AG04449 (cell line): ENCODE results near the gene CAPG.

Experiments
- CTCF ChIA-PET: fragments of 350-600 bp; formaldehyde crosslinking; extraction: SDS; loops from one replicate; lab custom pipeline; 2021; ENCODE audit warnings: antibody characterized with exemption; lab: Yijun Ruan, JAX
- POLR2A ChIA-PET: fragments of 400-600, 350-600 bp; formaldehyde crosslinking; extraction: SDS; loops from one replicate; lab custom pipeline; 2020; ENCODE audit warnings: antibody characterized with exemption, inconsistent platforms; lab: Yijun Ruan, JAX
- DNase-seq: peaks from one replicate; pipeline ENCODE4 v3.0.0-alpha.2; 2010; ENCODE audit warnings: low read depth, low spot score
- H3K4me3 ChIP-seq: 2 replicates; pipeline ENCODE4 v1.5.1; 2011; ENCODE audit warnings: low read depth, mild to moderate bottlenecking, control low read depth, low read length
- TF ChIP-seq, protein P1 (sequence below): IDR thresholded peaks from one replicate; pipeline ENCODE4 v1.5.1; 2011; ENCODE audit warnings: mild to moderate bottlenecking, moderate library complexity, low read length, control low read depth, inconsistent platforms; ENCODE audit not compliant: insufficient read depth; ENCODE audit errors: missing control alignments

Gene CAPG

DNA sequence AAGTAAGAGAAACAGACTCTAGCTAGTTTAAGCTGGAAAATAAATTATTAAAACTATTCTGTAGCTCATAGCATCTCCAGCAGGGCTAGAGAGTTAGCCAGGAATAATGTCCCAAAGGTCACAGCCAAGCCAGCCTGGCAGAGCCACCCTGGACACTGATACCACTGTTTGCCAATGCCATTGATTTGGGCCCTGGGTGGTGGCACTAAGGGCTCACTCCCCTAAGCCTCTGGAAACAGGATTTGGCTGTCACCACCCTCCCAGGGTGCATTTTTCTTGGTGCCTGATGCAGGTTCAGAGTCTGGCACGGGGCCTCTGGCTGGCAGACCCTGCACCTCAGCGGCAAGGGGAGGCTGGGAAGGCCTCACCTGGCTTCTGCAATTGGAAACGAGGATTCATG, 15.4 kb upstream of the CAPG start:
- ChIA-PET POLR2A (interaction anchor here (3.2 kb wide), 1 partner anchor 114 kb away, joined by 15 read pairs; the partner anchor contains the start of gene MAT2A), CTCF (interaction anchor here (1.2 to 34.9 kb wide), 2 partner anchors 9 to 122 kb away, joined by 3 to 922 read pairs; partner anchors contain the start of genes GGCX and MAT2A)
- no peak for DNase-seq
- TF ChIP-seq, protein P1, sequence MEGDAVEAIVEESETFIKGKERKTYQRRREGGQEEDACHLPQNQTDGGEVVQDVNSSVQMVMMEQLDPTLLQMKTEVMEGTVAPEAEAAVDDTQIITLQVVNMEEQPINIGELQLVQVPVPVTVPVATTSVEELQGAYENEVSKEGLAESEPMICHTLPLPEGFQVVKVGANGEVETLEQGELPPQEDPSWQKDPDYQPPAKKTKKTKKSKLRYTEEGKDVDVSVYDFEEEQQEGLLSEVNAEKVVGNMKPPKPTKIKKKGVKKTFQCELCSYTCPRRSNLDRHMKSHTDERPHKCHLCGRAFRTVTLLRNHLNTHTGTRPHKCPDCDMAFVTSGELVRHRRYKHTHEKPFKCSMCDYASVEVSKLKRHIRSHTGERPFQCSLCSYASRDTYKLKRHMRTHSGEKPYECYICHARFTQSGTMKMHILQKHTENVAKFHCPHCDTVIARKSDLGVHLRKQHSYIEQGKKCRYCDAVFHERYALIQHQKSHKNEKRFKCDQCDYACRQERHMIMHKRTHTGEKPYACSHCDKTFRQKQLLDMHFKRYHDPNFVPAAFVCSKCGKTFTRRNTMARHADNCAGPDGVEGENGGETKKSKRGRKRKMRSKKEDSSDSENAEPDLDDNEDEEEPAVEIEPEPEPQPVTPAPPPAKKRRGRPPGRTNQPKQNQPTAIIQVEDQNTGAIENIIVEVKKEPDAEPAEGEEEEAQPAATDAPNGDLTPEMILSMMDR: no peak
- H3K4me3 ChIP-seq: no peak overlapping the region

DNA sequence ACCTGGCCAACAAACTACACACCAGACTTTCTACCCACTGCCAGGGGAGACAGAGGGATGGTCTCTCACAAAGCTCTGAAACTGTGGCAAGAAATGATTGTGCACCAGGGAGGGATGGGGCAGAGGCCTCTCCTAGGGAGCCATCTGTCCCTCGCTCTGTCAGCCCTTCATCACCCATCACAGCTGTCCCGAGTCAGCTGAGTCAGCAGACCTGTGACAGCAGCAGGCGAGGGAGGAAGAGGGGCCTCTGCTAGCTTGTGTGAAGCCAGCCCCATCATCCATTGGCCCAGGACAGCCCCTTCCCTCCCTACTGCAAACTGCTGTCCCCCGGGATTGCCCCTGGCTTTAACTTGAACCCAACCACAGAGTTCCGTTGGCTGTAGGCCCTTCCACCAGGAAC, 13.4 kb upstream of the CAPG start:
- DNase-seq: no peak
- ChIA-PET CTCF (interaction anchor here (1.1 to 34.9 kb wide), 2 partner anchors 11 to 124 kb away, joined by 3 to 922 read pairs; partner anchors contain the start of genes GGCX and MAT2A), POLR2A (interaction anchor here (3.2 kb wide), 1 partner anchor 116 kb away, joined by 15 read pairs; the partner anchor contains the start of gene MAT2A)
- no peak overlapping the region for H3K4me3 ChIP-seq
- TF ChIP-seq, protein P1: no peak

DNA sequence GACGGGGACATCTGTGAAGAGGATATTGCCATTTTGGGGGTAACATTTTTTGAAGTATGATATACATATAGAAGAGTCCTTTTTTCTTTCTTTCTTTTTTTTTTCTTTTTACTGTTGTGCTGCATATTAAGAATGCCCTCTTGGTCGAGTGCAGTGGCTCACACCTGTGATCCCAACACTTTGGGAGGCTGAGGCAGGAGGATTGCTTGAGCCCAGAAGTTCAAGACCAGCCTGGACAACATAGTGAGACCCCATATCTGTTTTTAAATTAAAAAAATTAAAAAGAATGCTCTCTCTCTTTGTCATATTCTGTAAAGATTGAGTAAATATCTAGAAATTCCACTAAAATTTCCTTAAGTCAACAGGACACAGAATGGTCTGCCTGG, 11.9 kb upstream of the CAPG start:
- H3K4me3 ChIP-seq: no peak overlapping the region
- CTCF ChIA-PET: interaction anchor here (0.9 to 34.9 kb wide), 8 partner anchors 8 to 173 kb away, joined by 3 to 922 read pairs (median 5); partner anchors contain the start of genes GGCX, MAT2A and RNF181

DNA sequence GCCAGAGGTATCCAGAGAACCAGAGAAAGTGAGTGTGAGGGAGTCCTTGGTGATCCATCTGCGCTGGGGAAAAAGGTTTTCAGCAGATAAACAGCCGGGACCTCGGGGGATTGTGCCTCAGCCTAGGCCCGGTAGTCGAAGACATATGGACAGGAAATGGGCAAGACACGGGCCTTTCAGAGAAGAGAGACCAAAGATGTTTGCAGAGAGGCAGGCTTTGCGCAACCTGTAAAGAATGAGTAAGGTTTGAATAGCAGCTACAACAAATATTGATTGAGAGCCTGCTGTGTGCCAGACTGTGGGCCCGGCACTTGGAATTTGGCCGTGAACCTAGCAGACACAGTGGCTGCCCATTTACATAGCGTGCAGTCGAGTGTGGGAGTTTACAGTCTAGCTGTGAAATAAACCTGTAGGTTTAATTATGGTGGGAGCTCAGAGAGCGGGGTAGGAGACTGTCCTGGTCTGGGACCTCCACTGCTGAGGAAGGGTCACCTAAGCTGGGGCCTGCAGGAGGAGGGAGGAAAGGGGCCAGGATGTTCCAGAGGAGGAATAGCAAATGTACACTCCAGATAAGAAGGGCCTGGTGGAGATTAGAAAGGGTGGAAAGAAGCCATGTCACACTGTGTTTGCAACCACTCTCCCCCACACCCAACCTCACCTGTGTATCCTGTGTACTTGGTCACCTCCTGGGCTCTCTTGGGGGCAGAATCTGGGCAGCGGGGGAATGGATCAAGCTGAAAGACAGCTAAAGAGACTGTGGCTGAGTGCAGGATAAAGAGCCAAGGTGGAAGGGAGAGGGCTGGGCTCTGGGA, 11.3 kb upstream of the CAPG start:
- H3K4me3 ChIP-seq: no peak overlapping the region
- POLR2A ChIA-PET: interaction anchor here (0.8 to 5.0 kb wide), 7 partner anchors 13 to 174 kb away, joined by 3 to 103 read pairs (median 5); partner anchors contain the start of genes MAT2A and RNF181
- CTCF ChIA-PET: interaction anchor here (0.7 to 34.9 kb wide), 26 partner anchors 8 to 286 kb away, joined by 3 to 922 read pairs (median 4); partner anchors contain the start of genes GGCX, MAT2A and RNF181
- no peak for DNase-seq
- TF ChIP-seq, protein P1: no peak

More for the DNA sequence above, 11.9 kb upstream of the CAPG start:
- DNase-seq: no peak
- POLR2A ChIA-PET: interaction anchor here (1.2 to 5.0 kb wide), 4 partner anchors 118 to 173 kb away, joined by 5 to 103 read pairs (median 24); partner anchors contain the start of genes MAT2A and RNF181
- TF ChIP-seq, protein P1: no peak

DNA sequence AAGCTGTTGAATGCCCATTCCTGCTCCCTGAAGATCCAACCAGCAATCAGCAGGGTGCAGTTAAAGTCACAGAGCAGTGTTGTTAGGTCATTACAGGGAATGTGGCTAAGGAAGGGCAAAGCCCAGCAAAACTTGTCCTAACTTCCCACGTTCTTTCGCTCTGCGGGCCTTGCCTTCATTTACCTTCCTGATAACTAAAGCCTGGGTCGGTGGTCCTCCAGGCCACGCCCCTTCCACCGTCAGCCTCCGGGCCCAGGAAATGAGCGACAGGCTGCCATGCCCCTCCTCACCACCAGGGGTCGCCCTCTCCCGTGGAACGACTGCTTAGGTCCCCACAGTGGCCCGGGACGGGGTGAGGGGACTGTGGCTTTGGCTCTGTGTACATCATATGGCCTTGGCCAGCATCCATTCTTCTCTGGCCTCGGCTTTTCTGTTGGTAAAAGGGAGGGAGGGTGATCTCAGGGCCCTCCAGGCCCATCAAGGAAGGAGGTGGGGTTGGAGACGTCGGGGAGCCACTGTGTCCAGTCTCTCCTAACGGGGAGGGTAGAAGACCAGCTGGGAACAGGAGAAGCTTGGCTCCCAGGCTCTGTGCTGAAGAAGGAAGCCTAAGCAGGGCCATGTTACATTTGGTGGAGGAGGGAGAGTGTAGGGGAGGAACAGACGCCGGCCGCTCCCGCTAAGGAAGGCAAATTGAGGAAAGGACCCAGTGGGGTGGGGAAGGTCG, 10.5 kb upstream of the CAPG start:
- no peak for DNase-seq
- no peak overlapping the region for H3K4me3 ChIP-seq
- CTCF ChIA-PET: interaction anchor here (0.7 to 34.9 kb wide), 37 partner anchors 8 to 300 kb away, joined by 3 to 922 read pairs (median 4); partner anchors contain the start of genes GGCX, MAT2A, RNF181 and VAMP5
- POLR2A ChIA-PET: interaction anchor here (0.8 to 5.0 kb wide), 9 partner anchors 8 to 174 kb away, joined by 3 to 103 read pairs (median 7); partner anchors contain the start of genes MAT2A and RNF181
- TF ChIP-seq, protein P1: peak; percentile 98
